NCI-H1417 treated with DMSO at 0.1 percent for 48 hours (cell line): ENCODE measurements around the gene AP1M2.
"Not testable (repeated sequence)": the region's sequence is repeated elsewhere in the genome, so short reads cannot be mapped to it uniquely, and the experiment has no call there.

Experiments
- DNase-seq: peaks from one replicate; lab custom pipeline; 2025; lab: John Stamatoyannopoulos, UW

The AP1M2 gene

GRCh38 chr19:10538204-10538983, 48.7 kb downstream of the AP1M2 start:
- DNase-seq, result no peak

- no peak for DNase-seq
Observed at GRCh38 chr19:10537668-10538067, 49.4 kb downstream of the AP1M2 start.

- no peak for DNase-seq
Observed at GRCh38 chr19:10535613-10536012, 51.5 kb downstream of the AP1M2 start.

- DNase-seq, result no peak
Observed at GRCh38 chr19:10533646-10534386, 53.3 kb downstream of the AP1M2 start.

GRCh38 chr19:10532457-10532856, 54.7 kb downstream of the AP1M2 start:
- DNase-seq, result no peak

- not testable (repeated sequence) for DNase-seq
Observed at GRCh38 chr19:10526887-10527286, 60.2 kb downstream of the AP1M2 start.

GRCh38 chr19:10525636-10526035, 61.5 kb downstream of the AP1M2 start:
- no peak for DNase-seq

- no peak for DNase-seq
Observed at GRCh38 chr19:10523135-10523636, 63.9 kb downstream of the AP1M2 start.
